Trophoblast cell (in vitro differentiated cells and primary cell): ENCODE data around the gene VHLL.

Experiments used
- DNase-seq, 2 donors: peaks; one replicate each; pipeline ENCODE4 v3.0.0-alpha.2; 2016
- H2AFZ ChIP-seq: 2 replicates; pipeline ENCODE4 v1.6.1; 2013; ENCODE audit warnings: low read length, moderate library complexity, mild to moderate bottlenecking; ENCODE audit not compliant: insufficient read depth, poor library complexity
- H2AK5ac ChIP-seq: 2 replicates; pipeline ENCODE4 v1.6.1; 2013; ENCODE audit warnings: mild to moderate bottlenecking, low read length
- H2BK120ac ChIP-seq: 2 replicates; pipeline ENCODE4 v1.6.1; 2013; ENCODE audit warnings: low read length, mild to moderate bottlenecking, moderate library complexity; ENCODE audit not compliant: insufficient read depth, poor library complexity
- H2BK12ac ChIP-seq: 2 replicates; pipeline ENCODE4 v1.6.1; 2013; ENCODE audit warnings: mild to moderate bottlenecking, low read length, moderate library complexity
- H2BK5ac ChIP-seq: 2 replicates; pipeline ENCODE4 v1.6.1; 2013; ENCODE audit warnings: low read length, low read depth, moderate library complexity, mild to moderate bottlenecking; ENCODE audit not compliant: poor library complexity
- H3K14ac ChIP-seq: 2 replicates; pipeline ENCODE4 v1.6.1; 2013; ENCODE audit warnings: mild to moderate bottlenecking, low read length
- H3K18ac ChIP-seq: 2 replicates; pipeline ENCODE4 v1.6.1; 2013; ENCODE audit warnings: mild to moderate bottlenecking, low read length
- H3K23ac ChIP-seq: 2 replicates; pipeline ENCODE4 v1.6.1; 2013; ENCODE audit warnings: low read length
- H3K27ac ChIP-seq: 2 replicates; pipeline ENCODE4 v1.5.1; 2013; ENCODE audit warnings: low read depth, mild to moderate bottlenecking, inconsistent platforms, low read length, moderate library complexity
- H3K27me3 ChIP-seq: 2 replicates; pipeline ENCODE4 v1.6.1; 2013; ENCODE audit warnings: inconsistent platforms, mild to moderate bottlenecking, low read length, moderate library complexity; ENCODE audit not compliant: insufficient read depth
- H3K36me3 ChIP-seq, 2 experiments: 1 replicate in 1 of 2; 2 replicates in 1 of 2; pipeline ENCODE4 v1.6.1; 2013; ENCODE audit warnings: low read length in 2 of 2, mild to moderate bottlenecking in 2 of 2, moderate library complexity in 1 of 2; ENCODE audit not compliant: insufficient read depth in 2 of 2, control insufficient read depth in 1 of 2
- H3K4ac ChIP-seq: 2 replicates; pipeline ENCODE4 v1.6.1; 2013; ENCODE audit warnings: low read depth, mild to moderate bottlenecking, low read length, moderate library complexity
- H3K4me1 ChIP-seq, 2 experiments: 1 replicate in 1 of 2; 2 replicates in 1 of 2; pipeline ENCODE4 v1.6.1; 2013; ENCODE audit warnings: low read length in 2 of 2, mild to moderate bottlenecking in 2 of 2, moderate library complexity in 1 of 2; ENCODE audit not compliant: insufficient read depth in 2 of 2, control insufficient read depth in 1 of 2
- H3K4me2 ChIP-seq: 2 replicates; pipeline ENCODE4 v1.6.1; 2013; ENCODE audit warnings: inconsistent platforms, mild to moderate bottlenecking, low read length, moderate library complexity
- H3K4me3 ChIP-seq: 2 replicates; pipeline ENCODE4 v1.5.1; 2013; ENCODE audit warnings: mild to moderate bottlenecking, low read depth, low read length, inconsistent platforms
- H3K79me1 ChIP-seq: one replicate; pipeline ENCODE4 v1.6.1; 2013; ENCODE audit warnings: low read length
- H3K79me2 ChIP-seq: 2 replicates; pipeline ENCODE4 v1.6.1; 2013; ENCODE audit warnings: low read length, mild to moderate bottlenecking; ENCODE audit not compliant: control insufficient read depth, insufficient read depth, poor library complexity
- H3K9ac ChIP-seq: 2 replicates; pipeline ENCODE4 v1.6.1; 2013; ENCODE audit warnings: mild to moderate bottlenecking, low read length
- H3K9me3 ChIP-seq: 2 replicates; pipeline ENCODE4 v1.6.1; 2013; ENCODE audit warnings: low read depth, mild to moderate bottlenecking, control low read depth, inconsistent platforms, low read length; ENCODE audit not compliant: insufficient read depth
- H4K12ac ChIP-seq: 2 replicates; pipeline ENCODE4 v1.6.1; 2013; ENCODE audit warnings: low read depth, mild to moderate bottlenecking, low read length, moderate library complexity
- H4K8ac ChIP-seq: 2 replicates; pipeline ENCODE4 v1.6.1; 2013; ENCODE audit warnings: low read depth, mild to moderate bottlenecking, low read length, moderate library complexity
- H4K91ac ChIP-seq: one replicate; pipeline ENCODE4 v1.6.1; 2013; ENCODE audit warnings: low read depth, mild to moderate bottlenecking, low read length, moderate library complexity
- WGBS: extraction: QIAGEN DNeasy Blood & Tissue Kit; methylation state at CpG from one replicate; pipeline ENCODE4 v1.1.7; 2013; ENCODE audit warnings: missing lambda C conversion rate; ENCODE audit not compliant: insufficient read length, insufficient coverage; ENCODE audit errors: extremely low coverage; 5-methylcytosine and 5-hydroxymethylcytosine counted together

The VHLL gene

GRCh38 chr1:156282479-156283222, 16.5 kb downstream of the VHLL start, which contains the start of gene SMG5:
Gene SMG5 (minus strand): TSS chr1:156282825. CDS start chr1:156282680, 145 bp downstream.
- Histone ChIP-seq H3K36me3 (peaks cover 16 to 21% of the 10 kb centered on the region in 2 experiments), H4K91ac (peak within 1 kb of the TSS; percentile 99), H3K4me3 (peak within 1 kb of the TSS; percentile 94), H3K4me1 (peaks cover 20 to 21% of the 10 kb centered on the region in 2 experiments), H2AK5ac (peak within 1 kb of the TSS; percentile 97), H3K14ac (peak within 1 kb of the TSS; percentile 99), H2BK12ac (peak within 1 kb of the TSS; percentile 34), H3K4ac (peak within 1 kb of the TSS; percentile 85), H3K18ac (peak within 1 kb of the TSS; percentile 99), H3K23ac (no peak within 1 kb of the TSS), H4K12ac (peak within 1 kb of the TSS; percentile 99), H3K9me3 (no peaks in the 10 kb centered on the region), H2AFZ (peak within 1 kb of the TSS; percentile 93), H3K79me2 (peaks cover 20% of the 10 kb centered on the region), H3K27ac (peak within 1 kb of the TSS; percentile 69), H3K9ac (peak within 1 kb of the TSS; percentile 92), H2BK120ac (peak within 1 kb of the TSS; percentile 99), H4K8ac (peak within 1 kb of the TSS; percentile 99), H2BK5ac (peak within 1 kb of the TSS; percentile 97), H3K27me3 (no peaks in the 10 kb centered on the region), H3K4me2 (peak within 1 kb of the TSS; percentile 86), H3K79me1 (peaks cover 5% of the 10 kb centered on the region)
- no CpG with 5 or more reads among the region's 50 CpGs for WGBS
- peak; percentile 98 to 100 for DNase-seq

GRCh38 chr1:156281693-156282478, 17.2 kb downstream of the VHLL start:
- H3K79me2 ChIP-seq, result peaks cover 20% of the 10 kb centered on the region
- H3K27me3 ChIP-seq, result no peaks in the 10 kb centered on the region
- H4K8ac ChIP-seq, result peak overlapping the region; percentile 99
- H2AFZ ChIP-seq, result no peak overlapping the region
- no peak overlapping the region for H3K23ac ChIP-seq
- peak overlapping the region; percentile 99 for H4K91ac ChIP-seq
- H3K27ac ChIP-seq, result peak overlapping the region; percentile 69
- peak overlapping the region; percentile 97 for H2BK5ac ChIP-seq
- peaks cover 20 to 21% of the 10 kb centered on the region in 2 experiments for H3K4me1 ChIP-seq
- H3K79me1 ChIP-seq, result peaks cover 5% of the 10 kb centered on the region
- peak overlapping the region; percentile 85 for H4K12ac ChIP-seq
- H2BK12ac ChIP-seq, result no peak overlapping the region
- peak overlapping the region; percentile 99 for H3K14ac ChIP-seq
- H2AK5ac ChIP-seq, result peak overlapping the region; percentile 97
- H3K4me2 ChIP-seq, result peak overlapping the region; percentile 86
- peak overlapping the region; percentile 92 for H3K9ac ChIP-seq
- H2BK120ac ChIP-seq, result peak overlapping the region; percentile 99
- peak overlapping the region; percentile 76 for H3K18ac ChIP-seq
- H3K36me3 ChIP-seq, result peaks cover 20 to 25% of the 10 kb centered on the region in 2 experiments
- no peaks in the 10 kb centered on the region for H3K9me3 ChIP-seq
- WGBS, result no CpG with 5 or more reads among the region's 22 CpGs
- peak overlapping the region; percentile 94 for H3K4me3 ChIP-seq
- peak in 1 of 2 donors; percentile 26 for DNase-seq
- H3K4ac ChIP-seq, result peak overlapping the region; percentile 85

GRCh38 chr1:156281281-156281680, 17.8 kb downstream of the VHLL start:
- Histone ChIP-seq H3K14ac (no peak overlapping the region), H4K91ac (no peak overlapping the region), H2AK5ac (no peak overlapping the region), H3K9me3 (no peaks in the 10 kb centered on the region), H3K4me3 (no peak overlapping the region), H3K4me1 (peaks cover 20 to 21% of the 10 kb centered on the region in 2 experiments), H3K4ac (peak overlapping the region; percentile 85), H3K79me1 (peaks cover 5% of the 10 kb centered on the region), H3K36me3 (peaks cover 22 to 30% of the 10 kb centered on the region in 2 experiments), H2BK120ac (no peak overlapping the region), H3K23ac (no peak overlapping the region), H3K9ac (no peak overlapping the region), H2BK12ac (no peak overlapping the region), H2AFZ (no peak overlapping the region), H4K12ac (no peak overlapping the region), H4K8ac (no peak overlapping the region), H3K18ac (no peak overlapping the region), H3K79me2 (peaks cover 20% of the 10 kb centered on the region), H3K4me2 (peak overlapping the region; percentile 86), H3K27ac (no peak overlapping the region), H2BK5ac (no peak overlapping the region), H3K27me3 (no peaks in the 10 kb centered on the region)
- no CpG with 5 or more reads among the region's 8 CpGs for WGBS
- DNase-seq, result peak; percentile 9 to 16

- Histone ChIP-seq H4K12ac (no peak overlapping the region), H3K27me3 (no peaks in the 10 kb centered on the region), H2BK12ac (no peak overlapping the region), H3K23ac (no peak overlapping the region), H3K79me1 (peaks cover 5% of the 10 kb centered on the region), H3K4me2 (no peak overlapping the region), H2AK5ac (no peak overlapping the region), H4K91ac (no peak overlapping the region), H3K9me3 (no peaks in the 10 kb centered on the region), H2AFZ (no peak overlapping the region), H3K14ac (no peak overlapping the region), H2BK120ac (no peak overlapping the region), H3K79me2 (peaks cover 20% of the 10 kb centered on the region), H2BK5ac (no peak overlapping the region), H3K27ac (no peak overlapping the region), H3K36me3 (peaks cover 24 to 42% of the 10 kb centered on the region in 2 experiments), H4K8ac (no peak overlapping the region), H3K18ac (no peak overlapping the region), H3K4ac (peak overlapping the region; percentile 57), H3K4me1 (peaks cover 19 to 21% of the 10 kb centered on the region in 2 experiments), H3K9ac (no peak overlapping the region), H3K4me3 (no peak overlapping the region)
- no CpG with 5 or more reads among the region's 3 CpGs for WGBS
- no peak for DNase-seq
Observed at GRCh38 chr1:156279837-156280236, 19.3 kb downstream of the VHLL start.
